ELF-1 (cell line): ENCODE data around the gene ANKMY1.
"Not testable (repeated sequence)": the region's sequence is repeated elsewhere in the genome, so short reads cannot be mapped to it uniquely, and the experiment has no call there.

Source experiments
- DNase-seq: peaks from one replicate; pipeline ENCODE4 v3.0.0-alpha.2; 2016; ENCODE audit warnings: low read depth, low spot score

ANKMY1 gene

DNA sequence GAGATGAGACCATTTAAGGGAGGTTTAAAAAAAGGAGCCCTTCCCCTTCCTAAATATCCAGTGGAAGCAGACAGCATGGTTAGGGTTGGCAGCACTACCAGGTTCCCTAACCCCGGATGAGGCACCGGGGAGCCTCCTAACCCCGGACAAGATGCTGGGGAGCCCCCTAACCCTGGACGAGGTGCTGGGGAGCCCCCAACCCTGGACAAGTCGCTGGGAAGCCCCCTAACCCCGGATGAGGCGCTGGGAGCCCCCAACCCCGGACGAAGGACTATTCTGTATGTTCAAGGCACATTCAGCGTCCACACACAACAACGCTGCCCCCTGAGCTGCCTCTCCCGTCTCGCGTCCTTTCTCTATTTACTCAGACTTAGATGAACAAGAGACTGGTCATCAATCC, 51.9 kb downstream of the ANKMY1 start:
- DNase-seq: no peak

GRCh38 chr2:240503848-240504247, 53.9 kb downstream of the ANKMY1 start:
- no peak for DNase-seq

DNA sequence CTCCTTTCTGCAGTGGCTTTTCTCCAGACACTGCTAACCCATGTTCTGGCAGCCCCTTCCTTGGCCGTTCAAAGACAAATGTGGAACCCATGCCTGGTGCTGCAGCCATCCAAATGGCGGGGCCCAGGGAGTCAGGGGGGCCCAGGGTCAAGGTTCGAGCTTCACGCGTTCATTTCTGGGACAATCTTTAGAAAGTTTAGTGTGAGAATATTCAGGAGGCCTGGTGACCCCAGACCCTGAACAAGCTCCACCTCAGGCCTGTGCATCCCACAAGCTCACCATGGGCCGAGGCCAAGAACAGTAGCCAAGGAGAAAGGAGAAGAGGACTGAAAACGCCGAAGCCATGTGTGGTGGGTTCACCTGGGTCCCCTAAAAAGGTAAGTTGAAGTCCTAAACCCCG, 54.4 kb downstream of the ANKMY1 start:
- DNase-seq: no peak

DNA sequence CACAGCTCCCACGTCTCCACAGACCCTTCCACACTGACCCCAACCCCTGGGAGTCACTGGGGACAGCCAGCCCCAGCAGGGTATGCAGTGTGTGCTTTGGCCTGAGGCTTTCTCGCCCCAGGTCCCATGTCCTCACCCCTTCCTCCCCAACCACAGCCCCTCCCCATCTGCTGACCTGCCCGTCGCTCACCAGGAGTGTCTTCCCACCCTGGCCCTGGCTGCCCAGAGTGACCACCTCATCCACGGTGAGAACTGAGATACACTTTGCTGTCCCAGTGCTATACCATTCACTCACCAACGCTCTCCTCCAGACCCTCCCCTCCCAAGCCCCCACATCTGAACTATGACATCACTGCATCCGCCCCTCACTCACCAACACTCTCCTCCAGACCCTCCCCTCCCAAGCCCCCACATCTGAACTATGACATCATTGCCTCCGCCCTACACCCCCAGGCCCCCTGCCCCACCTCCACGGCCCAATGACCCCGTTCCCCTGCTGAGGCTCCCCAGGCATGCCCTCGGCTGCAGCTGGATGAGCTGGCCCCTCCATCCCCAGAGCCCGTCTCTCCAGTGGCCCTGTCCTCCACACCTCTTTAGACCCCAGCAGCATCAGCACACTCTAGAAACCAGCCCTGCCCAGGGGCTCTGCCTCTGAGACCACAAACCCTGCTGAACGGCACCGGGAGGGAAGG, 55.2 kb downstream of the ANKMY1 start:
- no peak for DNase-seq

DNA sequence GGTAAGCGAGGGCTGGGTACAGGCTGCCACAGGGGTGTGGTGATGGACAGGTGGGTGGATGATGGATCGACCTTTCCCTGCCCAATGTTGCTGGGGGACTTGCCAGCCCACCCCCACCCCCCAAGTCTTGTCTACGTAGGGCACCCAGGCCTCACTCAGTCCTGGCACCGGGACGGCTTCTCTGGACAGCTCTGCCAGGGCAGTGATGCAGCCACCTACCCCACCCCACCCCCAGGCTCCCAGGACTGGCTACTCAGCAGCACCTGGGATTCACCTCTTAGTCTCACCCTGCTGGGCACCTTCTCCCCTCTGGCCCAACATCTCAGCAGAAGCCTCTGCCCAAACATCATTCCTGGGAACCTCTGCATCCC, 55.7 kb downstream of the ANKMY1 start:
- peak; percentile 0 for DNase-seq

DNA sequence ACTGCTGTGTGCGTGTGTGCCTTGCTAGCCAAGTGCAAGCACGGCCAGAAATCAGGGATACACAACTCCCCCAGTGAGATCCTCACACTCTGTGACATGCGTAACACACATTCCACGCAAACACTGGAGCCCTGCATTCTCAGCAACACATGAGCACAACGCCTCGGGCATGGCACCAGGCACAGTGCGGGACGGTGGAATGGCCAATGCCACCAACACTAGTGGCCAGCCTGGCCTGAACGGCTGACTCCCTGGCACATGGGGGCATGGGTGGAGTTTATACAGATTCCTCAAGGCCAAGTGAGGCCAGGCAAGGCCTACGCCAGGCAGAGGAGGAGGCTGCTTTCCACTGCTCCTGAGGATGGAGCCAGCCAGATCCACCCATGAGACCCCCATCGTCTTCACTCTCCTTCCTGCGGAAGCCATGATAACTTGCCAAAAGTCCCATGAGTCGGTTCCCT, 56.2 kb downstream of the ANKMY1 start:
- peak; percentile 0 for DNase-seq

DNA sequence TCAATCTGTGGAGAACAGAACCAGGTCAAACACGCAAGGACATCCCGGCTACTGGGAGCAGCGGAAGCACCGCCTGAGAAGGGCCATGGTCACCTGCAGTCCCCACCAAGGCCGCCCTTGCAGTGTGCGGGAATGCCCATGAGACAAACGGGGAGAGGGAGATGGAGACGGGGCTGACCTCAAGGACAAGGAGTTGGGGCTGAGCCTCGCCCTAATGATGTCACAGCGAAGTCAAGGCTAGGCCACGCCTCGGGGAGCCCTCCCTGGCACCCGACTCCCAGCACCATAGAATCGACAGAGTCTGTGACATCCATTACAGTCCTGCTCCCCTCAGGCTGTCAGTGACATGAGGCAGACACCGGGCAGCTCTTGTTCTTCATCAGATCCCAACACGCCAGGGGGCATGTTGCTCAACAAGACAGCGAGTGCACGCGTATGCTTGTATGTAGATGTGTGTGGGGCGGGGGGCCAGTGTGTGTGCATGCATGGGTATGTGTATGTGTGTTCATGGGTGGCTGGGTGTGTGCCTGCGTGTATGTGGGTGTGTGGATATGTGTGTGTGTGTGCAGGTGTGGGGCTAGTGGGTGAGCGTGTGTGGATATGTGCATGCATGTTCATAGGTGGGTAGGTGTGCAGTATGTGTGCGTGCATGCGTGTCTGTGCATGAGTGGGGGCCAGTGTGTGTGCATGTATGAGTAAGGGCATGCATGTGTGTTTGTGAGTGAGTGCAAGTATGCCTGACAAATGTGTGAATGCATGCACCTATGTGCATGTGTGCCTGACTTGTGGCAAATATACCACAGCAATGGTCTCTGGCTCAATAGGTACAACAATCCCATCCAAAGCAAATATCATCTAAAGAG, 57.0 kb downstream of the ANKMY1 start:
- DNase-seq: no peak

DNA sequence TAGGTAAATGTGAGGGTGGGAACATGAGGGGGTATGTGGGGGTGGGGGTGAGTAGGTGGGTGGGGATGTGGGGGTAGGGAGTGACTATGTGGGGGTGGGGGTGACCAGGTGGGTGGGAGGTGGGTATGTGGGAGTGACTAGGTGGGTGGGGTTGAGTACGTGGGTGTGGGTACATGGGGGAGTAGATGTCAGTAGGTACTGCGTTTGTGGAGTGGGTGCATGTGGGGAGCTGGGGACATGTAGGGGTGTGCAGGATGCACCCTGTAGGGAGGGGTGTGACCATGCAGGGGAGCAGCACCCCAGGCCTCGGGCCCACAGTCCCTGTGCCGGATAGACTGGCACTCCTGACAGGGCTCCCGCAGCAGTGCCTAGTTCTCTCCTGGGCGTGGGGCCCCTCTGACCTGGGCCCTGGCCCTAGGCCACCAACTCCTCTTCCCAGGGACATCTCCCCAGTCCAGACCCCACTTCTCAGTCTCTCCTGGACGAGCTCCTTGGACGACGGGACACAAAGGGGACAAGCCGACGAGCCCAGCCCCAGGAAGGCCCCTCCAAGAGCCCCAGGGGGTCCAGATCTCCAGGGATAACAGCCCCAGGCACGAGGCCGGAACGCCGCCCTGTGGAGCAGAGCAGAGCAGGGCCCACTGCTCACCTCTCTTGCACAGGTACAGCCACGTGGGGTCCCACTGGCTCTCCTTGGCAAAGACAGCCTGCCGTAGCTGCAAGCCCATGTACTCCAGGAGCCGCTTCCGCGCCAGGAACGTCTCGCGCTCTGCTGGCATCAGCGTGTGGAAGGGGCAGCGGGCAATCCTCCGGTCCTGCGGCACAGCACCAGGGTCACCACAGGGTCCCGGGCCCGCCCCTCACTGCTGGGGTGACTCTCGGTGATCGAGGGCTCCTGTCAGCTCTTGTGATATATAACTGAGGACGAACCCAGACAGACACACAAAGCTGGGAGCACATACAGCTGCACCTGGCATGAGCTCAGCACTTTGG, 58.2 kb downstream of the ANKMY1 start:
- no peak for DNase-seq

DNA sequence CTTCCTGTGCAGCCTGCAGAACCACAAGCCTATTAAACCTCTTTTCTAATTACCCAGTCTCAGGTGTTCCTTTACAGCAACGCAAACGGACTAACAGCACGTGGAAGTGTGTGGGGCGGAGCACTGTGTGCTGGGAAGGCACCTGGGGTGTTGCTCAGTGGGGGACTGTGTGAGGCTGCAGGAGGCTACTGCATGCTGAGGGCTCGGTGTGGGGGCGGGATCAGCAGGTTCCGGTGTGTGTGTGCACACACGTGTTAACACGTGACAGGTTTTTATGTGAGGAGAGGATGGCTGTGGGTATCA, 58.9 kb downstream of the ANKMY1 start:
- no peak for DNase-seq

GRCh38 chr2:240498171-240498957, 59.4 kb downstream of the ANKMY1 start:
- no peak for DNase-seq

GRCh38 chr2:240497082-240497481, 60.7 kb downstream of the ANKMY1 start:
- peak; percentile 55 for DNase-seq

- not testable (repeated sequence) for DNase-seq
Observed at GRCh38 chr2:240494942-240495341, 62.8 kb downstream of the ANKMY1 start.

- DNase-seq: no peak
Observed at GRCh38 chr2:240494194-240494793, 63.5 kb downstream of the ANKMY1 start.

GRCh38 chr2:240491483-240491882, 66.3 kb downstream of the ANKMY1 start:
- DNase-seq: no peak

- DNase-seq: no peak
Observed at GRCh38 chr2:240482141-240482540, 75.6 kb downstream of the ANKMY1 start.

- DNase-seq: no peak
Observed at GRCh38 chr2:240481720-240482119, 76.1 kb downstream of the ANKMY1 start.

DNA sequence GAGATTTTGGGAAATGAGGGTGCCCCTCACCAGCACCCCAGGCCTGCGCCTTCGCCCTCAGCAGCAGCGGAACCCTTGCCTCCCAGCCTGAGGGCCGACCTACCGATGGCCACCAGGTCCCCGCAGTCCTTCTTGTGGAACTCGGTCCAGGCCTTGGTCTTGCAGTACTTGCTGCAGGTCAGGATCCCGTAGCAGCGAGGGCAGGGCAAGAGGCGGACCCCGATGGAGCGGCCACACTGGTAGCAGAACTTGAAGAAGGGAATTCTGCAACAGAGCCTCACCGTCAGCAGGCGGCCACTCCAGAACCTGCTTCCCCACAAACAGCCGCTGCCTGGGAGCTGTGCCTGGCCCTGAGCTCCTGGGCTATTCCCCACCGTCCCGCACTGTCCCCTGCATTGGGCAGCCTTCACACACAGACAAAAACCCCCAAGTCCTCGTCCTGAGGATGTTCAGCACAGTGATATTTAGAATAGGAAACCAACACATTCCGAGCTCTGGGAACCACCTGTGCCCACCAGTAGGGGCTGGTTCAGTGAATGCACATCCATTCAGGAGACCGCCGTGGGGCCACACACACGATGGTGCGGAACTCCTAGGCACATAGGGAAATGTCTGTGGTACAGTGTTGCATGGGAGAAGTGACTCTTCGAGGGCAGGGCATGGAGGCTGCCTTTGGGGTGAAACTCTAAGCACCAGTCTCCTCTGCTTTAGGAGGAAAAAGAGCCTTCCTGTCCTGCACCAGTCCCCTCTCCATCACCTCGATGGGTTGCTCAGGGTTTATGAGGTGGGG, 76.8 kb downstream of the ANKMY1 start:
- no peak for DNase-seq

- no peak for DNase-seq
Observed at GRCh38 chr2:240479111-240479501, 78.7 kb downstream of the ANKMY1 start.

- DNase-seq: no peak
Observed at GRCh38 chr2:240478346-240479110, 79.3 kb downstream of the ANKMY1 start.
